Bronchial epithelial cell (primary cell): ENCODE data around the gene MARS1. TPM values are rescaled to one million over a fixed set of nuclear protein-coding genes. Genes with fewer than 3 reads are reported as not detected.

Experiments
- DNase-seq: peaks from one replicate; pipeline ENCODE4 v3.0.0-alpha.2; 2010; ENCODE audit warnings: low read depth
- FAIRE-seq: peaks from 2 replicates; lab custom pipeline; 2011; peaks lifted over from hg19 to GRCh38; lab: Jason Lieb, UNC
- H3K27me3 ChIP-seq: 2 replicates; pipeline ENCODE4 v1.5.1; 2011; ENCODE audit warnings: low read length; ENCODE audit not compliant: control insufficient read depth, insufficient read depth
- H3K36me3 ChIP-seq: 2 replicates; pipeline ENCODE4 v1.5.1; 2011; ENCODE audit warnings: low read length; ENCODE audit not compliant: control insufficient read depth, insufficient read depth
- H3K4me3 ChIP-seq: 2 replicates; pipeline ENCODE4 v1.5.1; 2011; ENCODE audit warnings: mild to moderate bottlenecking, low read depth, low read length, control low read depth
- CTCF ChIP-seq: IDR thresholded peaks from 2 replicates; pipeline ENCODE4 v1.5.1; 2011; ENCODE audit warnings: mild to moderate bottlenecking, moderate library complexity, low read length, control low read depth, inconsistent platforms; ENCODE audit not compliant: insufficient read depth, severe bottlenecking
- total RNA-seq: library from RNA; depleted of rRNA; stranded (reverse); fragments of >200 nt; gene quantifications from 2 replicates; pipeline ENCODE4 v1.2.1, GENCODE V29; 2014

MARS1 gene
- total RNA-seq, 1 donor from 2014 or later = 374 TPM

- Histone ChIP-seq H3K27me3 (peaks cover 7% of the 10 kb centered on the region), H3K4me3 (no peak overlapping the region), H3K36me3 (no peaks in the 10 kb centered on the region)
- FAIRE-seq (no peak), DNase-seq (no peak)
- TF ChIP-seq CTCF = no peak
Observed at GRCh38 chr12:57552306-57552651, 64.4 kb downstream of the MARS1 start.

- Histone ChIP-seq H3K27me3 (peaks cover 7% of the 10 kb centered on the region), H3K4me3 (no peak overlapping the region), H3K36me3 (no peaks in the 10 kb centered on the region)
- no peak for TF ChIP-seq CTCF
- FAIRE-seq = peak; percentile 73
- DNase-seq = peak; percentile 15
Observed at GRCh38 chr12:57552835-57553313, 65.0 kb downstream of the MARS1 start.

GRCh38 chr12:57553343-57554202 is 65.7 kb downstream of the MARS1 start:
- FAIRE-seq (no peak), DNase-seq (no peak)
- no peaks in the 10 kb centered on the region for H3K36me3 ChIP-seq
- H3K27me3 ChIP-seq = peaks cover 7% of the 10 kb centered on the region
- no peak for TF ChIP-seq CTCF
- H3K4me3 ChIP-seq = no peak overlapping the region

GRCh38 chr12:57554453-57554852 is 66.6 kb downstream of the MARS1 start:
- no peak for TF ChIP-seq CTCF
- H3K36me3 ChIP-seq = no peaks in the 10 kb centered on the region

GRCh38 chr12:57554897-57555296 is 67.0 kb downstream of the MARS1 start:
- no peak for DNase-seq
- no peak overlapping the region for H3K4me3 ChIP-seq
- no peak for TF ChIP-seq CTCF
- H3K36me3 ChIP-seq = no peaks in the 10 kb centered on the region
- H3K27me3 ChIP-seq = no peaks in the 10 kb centered on the region
- FAIRE-seq = peak; percentile 36

More at GRCh38 chr12:57554453-57554852, 66.6 kb downstream of the MARS1 start:
- DNase-seq (no peak), FAIRE-seq (no peak)
- H3K27me3 ChIP-seq = peaks cover 1% of the 10 kb centered on the region
- H3K4me3 ChIP-seq = no peak overlapping the region
